ENCODE results near the gene RXFP2.

The RXFP2 gene

GRCh38 chr13:31739226-31739625, at the start of gene RXFP2:
RXFP2 (plus strand) TSS chr13:31739526; CDS start chr13:31739613, 87 bp downstream.
- DNase-seq = no peak

GRCh38 chr13:31697290-31697689, 42.0 kb upstream of the RXFP2 start:
- no peak for DNase-seq

- no peak for DNase-seq
These were observed 39.7 kb upstream of the RXFP2 start for GRCh38 chr13:31699650-31700049.

GRCh38 chr13:31703780-31704179, 35.5 kb upstream of the RXFP2 start:
- no peak for DNase-seq

- no peak for DNase-seq
These were observed 33.2 kb upstream of the RXFP2 start for GRCh38 chr13:31706105-31706504.

GRCh38 chr13:31717583-31717982, 21.7 kb upstream of the RXFP2 start:
- DNase-seq = no peak

GRCh38 chr13:31719214-31719613, 20.1 kb upstream of the RXFP2 start:
- DNase-seq = no peak

GRCh38 chr13:31722673-31723072, 16.7 kb upstream of the RXFP2 start:
- DNase-seq = no peak

GRCh38 chr13:31725841-31726240, 13.5 kb upstream of the RXFP2 start:
- DNase-seq = no peak

- DNase-seq = no peak
These were observed 7.4 kb upstream of the RXFP2 start for GRCh38 chr13:31731921-31732320.

GRCh38 chr13:31733066-31733465, 6.3 kb upstream of the RXFP2 start:
- DNase-seq = no peak

GRCh38 chr13:31733647-31734046, 5.7 kb upstream of the RXFP2 start:
- no peak for DNase-seq

GRCh38 chr13:31742097-31742734, 2.9 kb downstream of the RXFP2 start:
- peak; percentile 83 for DNase-seq

GRCh38 chr13:31747291-31747690, 8.0 kb downstream of the RXFP2 start:
- no peak for DNase-seq

- no peak for DNase-seq
These were observed 8.6 kb downstream of the RXFP2 start for GRCh38 chr13:31747966-31748365.

GRCh38 chr13:31749929-31750328, 10.6 kb downstream of the RXFP2 start:
- DNase-seq = no peak

- no peak for DNase-seq
These were observed 15.9 kb downstream of the RXFP2 start for GRCh38 chr13:31755211-31755610.

- DNase-seq = no peak
These were observed 16.5 kb downstream of the RXFP2 start for GRCh38 chr13:31755803-31756212.

- no peak for DNase-seq
These were observed 17.0 kb downstream of the RXFP2 start for GRCh38 chr13:31756346-31756745.

GRCh38 chr13:31761951-31762350, 22.6 kb downstream of the RXFP2 start:
- DNase-seq = no peak

GRCh38 chr13:31764556-31764955, 25.2 kb downstream of the RXFP2 start:
- no peak for DNase-seq

GRCh38 chr13:31765138-31765785, 25.9 kb downstream of the RXFP2 start:
- no peak for DNase-seq

GRCh38 chr13:31767175-31767900, 28.0 kb downstream of the RXFP2 start:
- no peak for DNase-seq

- DNase-seq = no peak
These were observed 29.0 kb downstream of the RXFP2 start for GRCh38 chr13:31768351-31768750.
